ENCODE measurements around the gene ERCC5. TPM values are rescaled to one million over a fixed set of nuclear protein-coding genes. Genes with fewer than 3 reads are reported as not detected.

Gene ERCC5
- total RNA-seq, 3 donors from 2014 or later, result 58.6 to 85.0 (median 62.7) TPM

- H3K4me3 ChIP-seq, result no peak overlapping the region
- DNase-seq (no peak), ATAC-seq (no peak)
- H3K4me1 ChIP-seq (ENCODE audit: low read depth), result no peaks in the 10 kb centered on the region
- no peaks in the 10 kb centered on the region for H3K36me3 ChIP-seq (ENCODE audit: low read depth)
- no peaks in the 10 kb centered on the region for H3K9me3 ChIP-seq
- intact Hi-C loops (cut with DNase I, micrococcal nuclease), result no loop called here
- TF ChIP-seq, protein P1, sequence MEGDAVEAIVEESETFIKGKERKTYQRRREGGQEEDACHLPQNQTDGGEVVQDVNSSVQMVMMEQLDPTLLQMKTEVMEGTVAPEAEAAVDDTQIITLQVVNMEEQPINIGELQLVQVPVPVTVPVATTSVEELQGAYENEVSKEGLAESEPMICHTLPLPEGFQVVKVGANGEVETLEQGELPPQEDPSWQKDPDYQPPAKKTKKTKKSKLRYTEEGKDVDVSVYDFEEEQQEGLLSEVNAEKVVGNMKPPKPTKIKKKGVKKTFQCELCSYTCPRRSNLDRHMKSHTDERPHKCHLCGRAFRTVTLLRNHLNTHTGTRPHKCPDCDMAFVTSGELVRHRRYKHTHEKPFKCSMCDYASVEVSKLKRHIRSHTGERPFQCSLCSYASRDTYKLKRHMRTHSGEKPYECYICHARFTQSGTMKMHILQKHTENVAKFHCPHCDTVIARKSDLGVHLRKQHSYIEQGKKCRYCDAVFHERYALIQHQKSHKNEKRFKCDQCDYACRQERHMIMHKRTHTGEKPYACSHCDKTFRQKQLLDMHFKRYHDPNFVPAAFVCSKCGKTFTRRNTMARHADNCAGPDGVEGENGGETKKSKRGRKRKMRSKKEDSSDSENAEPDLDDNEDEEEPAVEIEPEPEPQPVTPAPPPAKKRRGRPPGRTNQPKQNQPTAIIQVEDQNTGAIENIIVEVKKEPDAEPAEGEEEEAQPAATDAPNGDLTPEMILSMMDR (IDR thresholded peaks at IDR 0.05), result no peak
These were observed 19.7 kb upstream of the ERCC5 start for GRCh38 chr13:102825921-102826706.

DNA sequence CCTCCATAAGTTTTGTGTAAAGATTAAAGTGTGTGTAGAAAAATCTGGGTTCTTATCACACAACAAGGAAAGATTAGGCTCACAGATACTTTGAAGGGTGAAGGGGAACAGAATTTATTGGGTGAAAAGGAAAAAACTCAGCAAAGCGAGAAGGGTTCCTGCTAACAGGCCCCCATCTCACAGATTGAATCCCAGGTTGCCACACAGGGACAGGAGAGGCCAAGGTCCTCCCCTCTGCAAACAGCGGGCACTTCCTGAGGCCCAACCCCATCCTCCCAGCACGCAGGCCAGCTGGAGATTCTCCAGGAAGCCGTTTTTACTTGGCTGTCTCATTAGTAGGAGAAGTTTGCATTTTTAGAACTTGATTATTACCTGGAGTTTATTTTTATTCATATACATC lies 15.2 kb upstream of the ERCC5 start:
- Histone ChIP-seq H3K4me3 (no peak overlapping the region), H3K4me1 (ENCODE audit: low read depth) (no peaks in the 10 kb centered on the region), H3K36me3 (ENCODE audit: low read depth) (no peaks in the 10 kb centered on the region), H3K9me3 (no peaks in the 10 kb centered on the region)
- intact Hi-C loops (cut with DNase I, micrococcal nuclease), result no loop called here
- DNase-seq (peak; percentile 67 to 75 (median 75)), ATAC-seq (peak; percentile 97)
- TF ChIP-seq, protein P1 (IDR thresholded peaks at IDR 0.05), result no peak

- ATAC-seq (no peak), DNase-seq (no peak)
- TF ChIP-seq, protein P1 (IDR thresholded peaks at IDR 0.05), result no peak
- Histone ChIP-seq H3K36me3 (ENCODE audit: low read depth) (no peaks in the 10 kb centered on the region), H3K9me3 (no peaks in the 10 kb centered on the region), H3K4me1 (ENCODE audit: low read depth) (peaks cover 5% of the 10 kb centered on the region), H3K4me3 (no peak overlapping the region)
- intact Hi-C loops (cut with DNase I, micrococcal nuclease), result no loop called here
These were observed 9.4 kb upstream of the ERCC5 start for GRCh38 chr13:102836471-102836870.

DNA sequence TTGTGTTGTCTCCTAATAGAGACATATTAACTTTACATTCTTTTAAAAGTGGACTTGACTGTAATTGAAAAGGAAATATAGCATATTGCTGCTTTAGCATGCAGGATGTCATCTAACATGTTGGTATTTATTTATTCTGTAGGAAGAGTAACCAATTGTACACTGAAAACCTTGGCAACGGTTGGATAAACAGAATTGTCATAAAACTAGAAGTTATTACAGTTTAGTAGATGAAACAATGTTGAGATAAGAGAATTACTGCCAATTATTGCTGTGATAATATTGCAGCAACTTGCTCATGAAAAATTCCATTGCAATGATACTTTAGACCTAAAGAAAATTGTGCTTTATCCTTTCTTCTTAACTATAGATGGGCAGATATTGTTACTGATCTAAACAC lies 7.6 kb upstream of the ERCC5 start:
- no peaks in the 10 kb centered on the region for H3K9me3 ChIP-seq
- H3K4me1 ChIP-seq (ENCODE audit: low read depth), result peaks cover 5% of the 10 kb centered on the region
- intact Hi-C loops (cut with DNase I, micrococcal nuclease), result no loop called here
- no peaks in the 10 kb centered on the region for H3K36me3 ChIP-seq (ENCODE audit: low read depth)
- DNase-seq (no peak), ATAC-seq (peak; percentile 34)
- TF ChIP-seq, protein P1 (IDR thresholded peaks at IDR 0.05), result no peak
- H3K4me3 ChIP-seq, result no peak overlapping the region

GRCh38 chr13:102838982-102839381 lies 6.8 kb upstream of the ERCC5 start:
- ATAC-seq (peak; percentile 42), DNase-seq (no peak)
- intact Hi-C loops (cut with DNase I, micrococcal nuclease), result no loop called here
- Histone ChIP-seq H3K9me3 (no peaks in the 10 kb centered on the region), H3K4me1 (ENCODE audit: low read depth) (peaks cover 5% of the 10 kb centered on the region), H3K36me3 (ENCODE audit: low read depth) (no peaks in the 10 kb centered on the region), H3K4me3 (no peak overlapping the region)
- TF ChIP-seq, protein P1 (IDR thresholded peaks at IDR 0.05), result no peak
